ENCODE measurements around the gene SURF6. TPM values are rescaled to one million over a fixed set of nuclear protein-coding genes. Genes with fewer than 3 reads are reported as not detected.

SURF6 gene
- polyA plus RNA-seq, 3 donors = 0.75 to 12.9 (median 2.9) TPM

GRCh38 chr9:133353548-133353947, 17.6 kb upstream of the SURF6 start:
- Histone ChIP-seq H3K27ac (ENCODE audit: low read depth in 1 of 2, low read length in 2 of 2) (no peak overlapping the region), H4K20me1 (ENCODE audit: insufficient read depth, low read length) (peaks cover 59% of the 10 kb centered on the region), H3K9ac (ENCODE audit: insufficient read depth, low read length, poor library complexity, severe bottlenecking) (no peak overlapping the region), H3K36me3 (replicated peaks in 1 of 2; ENCODE audit: control insufficient read depth in 1 of 2, insufficient read depth in 2 of 2, low read length in 2 of 2) (peaks cover 49 to 56% of the 10 kb centered on the region in 2 donors), H3K4me3 (replicated peaks in 1 of 3; ENCODE audit: low read depth in 2 of 3, low read length in 3 of 3) (no peak overlapping the region), H3K27me3 (ENCODE audit: control insufficient read depth in 2 of 2, insufficient read depth in 2 of 2, low read length in 2 of 2) (no peaks in the 10 kb centered on the region), H2AFZ (ENCODE audit: insufficient read depth, low read depth, low read length, poor library complexity, severe bottlenecking) (no peak overlapping the region), H3K4me1 (ENCODE audit: control insufficient read depth in 1 of 2, insufficient read depth in 2 of 2, low read length in 2 of 2) (peaks cover 38 to 49% of the 10 kb centered on the region in 2 donors), H3K9me3 (replicated peaks in 1 of 2; ENCODE audit: control insufficient read depth in 1 of 2, insufficient read depth in 1 of 2, low read length in 2 of 2) (no peaks in the 10 kb centered on the region), H3K4me2 (replicated peaks; ENCODE audit: extremely low read depth, low read length, poor library complexity, severe bottlenecking) (no peak overlapping the region), H3K79me2 (ENCODE audit: insufficient read depth, low read length) (peaks cover 36% of the 10 kb centered on the region)
- WGBS (ENCODE audit: insufficient coverage) = no CpG with 5 or more reads among the region's 5 CpGs
- peaks cover 0 to 2% (median 0%) of the 10 kb centered on the region in 7 donors for H3K9me3 Mint-ChIP-seq
- no peak for DNase-seq
- intact Hi-C loops (cut with micrococcal nuclease) = no loop called here
- TF ChIP-seq, protein P1, sequence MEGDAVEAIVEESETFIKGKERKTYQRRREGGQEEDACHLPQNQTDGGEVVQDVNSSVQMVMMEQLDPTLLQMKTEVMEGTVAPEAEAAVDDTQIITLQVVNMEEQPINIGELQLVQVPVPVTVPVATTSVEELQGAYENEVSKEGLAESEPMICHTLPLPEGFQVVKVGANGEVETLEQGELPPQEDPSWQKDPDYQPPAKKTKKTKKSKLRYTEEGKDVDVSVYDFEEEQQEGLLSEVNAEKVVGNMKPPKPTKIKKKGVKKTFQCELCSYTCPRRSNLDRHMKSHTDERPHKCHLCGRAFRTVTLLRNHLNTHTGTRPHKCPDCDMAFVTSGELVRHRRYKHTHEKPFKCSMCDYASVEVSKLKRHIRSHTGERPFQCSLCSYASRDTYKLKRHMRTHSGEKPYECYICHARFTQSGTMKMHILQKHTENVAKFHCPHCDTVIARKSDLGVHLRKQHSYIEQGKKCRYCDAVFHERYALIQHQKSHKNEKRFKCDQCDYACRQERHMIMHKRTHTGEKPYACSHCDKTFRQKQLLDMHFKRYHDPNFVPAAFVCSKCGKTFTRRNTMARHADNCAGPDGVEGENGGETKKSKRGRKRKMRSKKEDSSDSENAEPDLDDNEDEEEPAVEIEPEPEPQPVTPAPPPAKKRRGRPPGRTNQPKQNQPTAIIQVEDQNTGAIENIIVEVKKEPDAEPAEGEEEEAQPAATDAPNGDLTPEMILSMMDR (IDR thresholded peaks at IDR 0.05) = no peak
- H3K4me1 Mint-ChIP-seq = peaks cover 50% of the 10 kb centered on the region
- H3K4me3 Mint-ChIP-seq = no peak overlapping the region
- H3K27ac Mint-ChIP-seq = peak overlapping the region in 2 of 7 donors; percentile 29 to 77
- H3K36me3 Mint-ChIP-seq = peaks cover 55 to 60% of the 10 kb centered on the region in 2 donors
- peaks cover 0 to 2% (median 0%) of the 10 kb centered on the region in 3 donors for H3K27me3 Mint-ChIP-seq (ENCODE audit: low read depth in 3 of 3)

GRCh38 chr9:133352635-133353340, 16.8 kb upstream of the SURF6 start:
- Histone ChIP-seq H3K9me3 (replicated peaks in 1 of 2; ENCODE audit: control insufficient read depth in 1 of 2, insufficient read depth in 1 of 2, low read length in 2 of 2) (no peaks in the 10 kb centered on the region), H3K36me3 (replicated peaks in 1 of 2; ENCODE audit: control insufficient read depth in 1 of 2, insufficient read depth in 2 of 2, low read length in 2 of 2) (peaks cover 49 to 56% of the 10 kb centered on the region in 2 donors), H3K4me2 (replicated peaks; ENCODE audit: extremely low read depth, low read length, poor library complexity, severe bottlenecking) (no peak overlapping the region), H2AFZ (ENCODE audit: insufficient read depth, low read depth, low read length, poor library complexity, severe bottlenecking) (no peak overlapping the region), H3K27ac (ENCODE audit: low read depth in 1 of 2, low read length in 2 of 2) (no peak overlapping the region), H3K27me3 (ENCODE audit: control insufficient read depth in 2 of 2, insufficient read depth in 2 of 2, low read length in 2 of 2) (no peaks in the 10 kb centered on the region), H3K79me2 (ENCODE audit: insufficient read depth, low read length) (peaks cover 43% of the 10 kb centered on the region), H4K20me1 (ENCODE audit: insufficient read depth, low read length) (peaks cover 62% of the 10 kb centered on the region), H3K4me3 (replicated peaks in 1 of 3; ENCODE audit: low read depth in 2 of 3, low read length in 3 of 3) (no peak overlapping the region), H3K9ac (ENCODE audit: insufficient read depth, low read length, poor library complexity, severe bottlenecking) (no peak overlapping the region), H3K4me1 (ENCODE audit: control insufficient read depth in 1 of 2, insufficient read depth in 2 of 2, low read length in 2 of 2) (peaks cover 38 to 47% of the 10 kb centered on the region in 2 donors)
- peaks cover 43% of the 10 kb centered on the region for H3K4me1 Mint-ChIP-seq
- peaks cover 49 to 59% of the 10 kb centered on the region in 2 donors for H3K36me3 Mint-ChIP-seq
- H3K27ac Mint-ChIP-seq = peak overlapping the region in 4 of 7 donors; percentile 6 to 62 (median 39)
- 85% methylated on average over 6 of the region's 8 CpGs for WGBS (ENCODE audit: insufficient coverage)
- no peak for DNase-seq
- H3K4me3 Mint-ChIP-seq = no peak overlapping the region
- TF ChIP-seq, protein P1 (IDR thresholded peaks at IDR 0.05) = no peak
- H3K9me3 Mint-ChIP-seq = peaks cover 0 to 4% (median 0%) of the 10 kb centered on the region in 7 donors
- peaks cover 0 to 2% (median 0%) of the 10 kb centered on the region in 3 donors for H3K27me3 Mint-ChIP-seq (ENCODE audit: low read depth in 3 of 3)
- intact Hi-C loops (cut with micrococcal nuclease) = no loop called here
